Smooth muscle cell (in vitro differentiated cells): ENCODE measurements around the gene TTYH1. TPM values are rescaled to one million over a fixed set of nuclear protein-coding genes. Genes with fewer than 3 reads are reported as not detected.

ENCODE experiments used
- DNase-seq: peaks from one replicate; lab custom pipeline; 2025; ENCODE audit not compliant: unreplicated experiment; lab: John Stamatoyannopoulos, UW
- H2AFZ ChIP-seq: fragments of 200-600 bp; sonication (generic); 2 replicates; pipeline ENCODE4 v1.6.0; 2016; ENCODE audit warnings: antibody characterized with exemption, low read depth, mild to moderate bottlenecking
- H3F3A ChIP-seq: fragments of 200-600 bp; sonication (generic); 2 replicates; pipeline ENCODE4 v1.6.0; 2017; ENCODE audit warnings: antibody characterized with exemption, low read depth
- H3K27ac ChIP-seq: fragments of 200-600 bp; sonication (generic); 2 replicates; pipeline ENCODE4 v1.5.1; 2016; ENCODE audit warnings: low read depth, mild to moderate bottlenecking
- H3K27me3 ChIP-seq: fragments of 200-600 bp; sonication (generic); 2 replicates; pipeline ENCODE4 v1.6.1; 2016; ENCODE audit warnings: low read depth, mild to moderate bottlenecking
- H3K36me3 ChIP-seq: fragments of 200-600 bp; sonication (generic); 2 replicates; pipeline ENCODE4 v1.5.1; 2016; ENCODE audit warnings: low read depth
- H3K4me1 ChIP-seq: fragments of 200-600 bp; sonication (generic); 2 replicates; pipeline ENCODE4 v1.5.1; 2016; ENCODE audit warnings: low read depth
- H3K4me2 ChIP-seq: fragments of 200-600 bp; sonication (generic); 2 replicates; pipeline ENCODE4 v1.6.0; 2016; ENCODE audit warnings: mild to moderate bottlenecking
- H3K4me3 ChIP-seq: fragments of 200-600 bp; sonication (generic); 2 replicates; pipeline ENCODE4 v1.5.1; 2016; ENCODE audit warnings: mild to moderate bottlenecking
- H3K79me2 ChIP-seq: fragments of 200-600 bp; sonication (generic); 2 replicates; pipeline ENCODE4 v1.6.0; 2016; ENCODE audit warnings: low read depth, mild to moderate bottlenecking
- H3K9ac ChIP-seq: fragments of 200-600 bp; sonication (generic); 2 replicates; pipeline ENCODE4 v1.6.0; 2016; ENCODE audit warnings: low read depth
- H3K9me3 ChIP-seq: fragments of 200-600 bp; sonication (generic); replicated peaks from 2 replicates; pipeline ENCODE4 v1.5.1; 2016; ENCODE audit warnings: low read depth
- H4K20me1 ChIP-seq: fragments of 200-600 bp; sonication (generic); 2 replicates; pipeline ENCODE4 v1.6.0; 2016; ENCODE audit warnings: low read depth
- CTCF ChIP-seq: fragments of 200-600 bp; sonication (generic); IDR thresholded peaks from 2 replicates; pipeline ENCODE4 v1.5.1; 2017; ENCODE audit warnings: borderline replicate concordance, mild to moderate bottlenecking, antibody characterized with exemption; ENCODE audit not compliant: insufficient read depth, poor library complexity, severe bottlenecking
- WGBS: methylation state at CpG from one replicate; pipeline ENCODE4 v1.1.7; 2016; ENCODE audit warnings: low lambda C conversion rate; 5-methylcytosine and 5-hydroxymethylcytosine counted together
- polyA plus RNA-seq: library from polyadenylated mRNA; unstranded; fragments of >200 nt; fragmentation: Nextera tagmentation; extraction: Ambion mirVana; gene quantifications from 2 replicates; pipeline ENCODE4 v1.2.1, GENCODE V29; 2016
- total RNA-seq: library from RNA; depleted of rRNA; stranded (reverse); fragments of >200 nt; gene quantifications from 2 replicates; pipeline ENCODE4 v1.2.3, GENCODE V29; 2014

TTYH1 gene
- total and polyA plus RNA-seq, 2 experiments from 2014 or later: 0.40 to 0.65 TPM

- DNase-seq: no peak
- Histone ChIP-seq H3K4me3 (no peak overlapping the region), H3K4me2 (no peak overlapping the region), H3F3A (peaks cover 10% of the 10 kb centered on the region), H3K4me1 (peaks cover 9% of the 10 kb centered on the region), H2AFZ (no peak overlapping the region), H4K20me1 (peaks cover under 1% of the 10 kb centered on the region), H3K27me3 (no peaks in the 10 kb centered on the region), H3K9me3 (no peaks in the 10 kb centered on the region), H3K79me2 (peaks cover 10% of the 10 kb centered on the region), H3K36me3 (no peaks in the 10 kb centered on the region), H3K27ac (no peak overlapping the region), H3K9ac (no peak overlapping the region)
- 85% methylated on average over 11 of the region's 11 CpGs for WGBS
- TF ChIP-seq CTCF: no peak
Observed at GRCh38 chr19:54475706-54476105, 60.4 kb downstream of the TTYH1 start.

GRCh38 chr19:54477650-54478049 is 62.4 kb downstream of the TTYH1 start:
- H3K4me1 ChIP-seq: no peaks in the 10 kb centered on the region
- TF ChIP-seq CTCF: no peak
- H3K36me3 ChIP-seq: no peaks in the 10 kb centered on the region
- H3K4me2 ChIP-seq: no peak overlapping the region
- 66% methylated on average over 3 of the region's 3 CpGs for WGBS
- no peak overlapping the region for H3K4me3 ChIP-seq
- H3K79me2 ChIP-seq: no peaks in the 10 kb centered on the region
- H3K27me3 ChIP-seq: no peaks in the 10 kb centered on the region
- no peak overlapping the region for H3K27ac ChIP-seq
- H4K20me1 ChIP-seq: no peaks in the 10 kb centered on the region
- DNase-seq: no peak
- peaks cover 7% of the 10 kb centered on the region for H3F3A ChIP-seq
- no peak overlapping the region for H3K9ac ChIP-seq
- no peaks in the 10 kb centered on the region for H3K9me3 ChIP-seq
- H2AFZ ChIP-seq: no peak overlapping the region

GRCh38 chr19:54478677-54479266 is 63.5 kb downstream of the TTYH1 start:
- Histone ChIP-seq H3K9me3 (no peaks in the 10 kb centered on the region), H4K20me1 (no peaks in the 10 kb centered on the region), H3K79me2 (no peaks in the 10 kb centered on the region), H3K27ac (no peak overlapping the region), H3K4me2 (no peak overlapping the region), H3K36me3 (no peaks in the 10 kb centered on the region), H2AFZ (no peak overlapping the region), H3K4me3 (no peak overlapping the region), H3K4me1 (no peaks in the 10 kb centered on the region), H3F3A (peaks cover 2% of the 10 kb centered on the region), H3K27me3 (no peaks in the 10 kb centered on the region), H3K9ac (no peak overlapping the region)
- DNase-seq: no peak
- peak; percentile 64 for TF ChIP-seq CTCF
- WGBS: 22% methylated on average over 10 of the region's 10 CpGs

GRCh38 chr19:54480051-54480450 is 64.8 kb downstream of the TTYH1 start:
- Histone ChIP-seq H3K27ac (no peak overlapping the region), H3K36me3 (no peaks in the 10 kb centered on the region), H3K9ac (no peak overlapping the region), H3K9me3 (no peaks in the 10 kb centered on the region), H2AFZ (no peak overlapping the region), H4K20me1 (no peaks in the 10 kb centered on the region), H3K79me2 (no peaks in the 10 kb centered on the region), H3F3A (no peaks in the 10 kb centered on the region), H3K4me3 (no peak overlapping the region), H3K4me1 (no peaks in the 10 kb centered on the region), H3K27me3 (no peaks in the 10 kb centered on the region), H3K4me2 (no peak overlapping the region)
- DNase-seq: no peak
- 73% methylated on average over 2 of the region's 2 CpGs for whole genome bisulfite sequencing
- TF ChIP-seq CTCF: no peak
